DOHH2 (cell line): ENCODE results near the gene LANCL2.

Source experiments
- EZH2phosphoT487 ChIP-seq: fragments of 200-600 bp; sonication (generic); IDR thresholded peaks from 2 replicates; pipeline ENCODE4 v1.6.1; 2017; ENCODE audit warnings: borderline replicate concordance, mild to moderate bottlenecking, antibody characterized with exemption, low read length, moderate library complexity, mixed read lengths
- TF ChIP-seq, protein P1 (sequence below): fragments of 200-600 bp; sonication (generic); IDR thresholded peaks from one replicate; pipeline ENCODE4 v1.5.1; 2014; ENCODE audit warnings: antibody characterized with exemption, mild to moderate bottlenecking, low read depth, low read length; ENCODE audit not compliant: poor library complexity, severe bottlenecking

GRCh38 chr7:55465691-55466090 is 100.6 kb downstream of the LANCL2 start:
- TF ChIP-seq, protein P1, sequence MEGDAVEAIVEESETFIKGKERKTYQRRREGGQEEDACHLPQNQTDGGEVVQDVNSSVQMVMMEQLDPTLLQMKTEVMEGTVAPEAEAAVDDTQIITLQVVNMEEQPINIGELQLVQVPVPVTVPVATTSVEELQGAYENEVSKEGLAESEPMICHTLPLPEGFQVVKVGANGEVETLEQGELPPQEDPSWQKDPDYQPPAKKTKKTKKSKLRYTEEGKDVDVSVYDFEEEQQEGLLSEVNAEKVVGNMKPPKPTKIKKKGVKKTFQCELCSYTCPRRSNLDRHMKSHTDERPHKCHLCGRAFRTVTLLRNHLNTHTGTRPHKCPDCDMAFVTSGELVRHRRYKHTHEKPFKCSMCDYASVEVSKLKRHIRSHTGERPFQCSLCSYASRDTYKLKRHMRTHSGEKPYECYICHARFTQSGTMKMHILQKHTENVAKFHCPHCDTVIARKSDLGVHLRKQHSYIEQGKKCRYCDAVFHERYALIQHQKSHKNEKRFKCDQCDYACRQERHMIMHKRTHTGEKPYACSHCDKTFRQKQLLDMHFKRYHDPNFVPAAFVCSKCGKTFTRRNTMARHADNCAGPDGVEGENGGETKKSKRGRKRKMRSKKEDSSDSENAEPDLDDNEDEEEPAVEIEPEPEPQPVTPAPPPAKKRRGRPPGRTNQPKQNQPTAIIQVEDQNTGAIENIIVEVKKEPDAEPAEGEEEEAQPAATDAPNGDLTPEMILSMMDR = no peak
- TF ChIP-seq EZH2phosphoT487 = no peak
